ENCODE results near the gene KCNIP4. TPM values are rescaled to one million over a fixed set of nuclear protein-coding genes. Genes with fewer than 3 reads are reported as not detected.

The KCNIP4 gene
- total and polyA plus RNA-seq, 2 donors (not counting 3 experiments of a cell fraction or from before 2014, with no cell fraction given) = not detected

DNA sequence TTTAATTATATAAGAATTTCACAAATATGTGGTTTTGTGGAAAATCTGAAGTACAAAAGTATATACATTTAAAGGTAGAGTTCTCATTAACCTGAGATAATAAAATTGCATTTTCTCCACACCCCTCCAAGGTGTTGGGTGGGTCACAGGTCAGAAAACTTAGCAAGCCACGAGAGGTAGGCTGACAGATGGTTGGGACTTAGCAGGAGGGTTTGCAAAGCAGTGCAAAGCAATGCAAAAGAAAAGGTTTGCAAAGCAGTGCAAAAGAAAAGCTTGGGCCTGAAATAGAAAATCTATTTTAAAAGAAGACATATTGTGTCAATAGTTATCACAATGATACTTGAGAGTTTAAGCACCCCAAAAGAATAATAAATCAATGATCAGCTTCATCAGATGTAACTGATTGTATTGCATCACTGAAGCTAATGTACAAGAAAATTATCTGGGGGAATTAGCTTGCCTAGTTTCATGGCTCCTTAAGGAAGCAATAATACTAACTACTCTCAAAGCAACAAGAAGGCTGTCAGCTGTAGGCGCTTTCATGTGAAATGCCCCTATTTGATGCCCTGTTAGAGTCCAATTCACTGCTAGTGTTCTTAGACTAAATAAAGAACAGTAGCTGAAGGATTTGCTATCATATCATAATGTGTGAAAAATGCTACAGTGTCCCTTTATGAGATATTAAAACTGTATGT lies 319.5 kb downstream of the KCNIP4 start:
- dilution Hi-C loops (cut with MboI; ENCODE audit: extremely low pct_ligation_motif_present, low sequenced_read_pairs) (no loop called here), intact Hi-C loops (cut with micrococcal nuclease) (no loop called here)
- Histone ChIP-seq H3K4me2 (ENCODE audit: insufficient read depth, low read length) (no peak overlapping the region), H3K9me3 (replicated peaks; ENCODE audit: control insufficient read depth, insufficient read depth, low read length) (no peaks in the 10 kb centered on the region), H3K4me3 (replicated peaks in 1 of 3; ENCODE audit: insufficient read depth in 1 of 3, low read depth in 1 of 3, low read length in 3 of 3) (no peak overlapping the region), H3K9ac (replicated peaks; ENCODE audit: extremely low read depth, insufficient read depth, low read length) (no peak overlapping the region), H2AFZ (ENCODE audit: low read depth, low read length) (no peak overlapping the region), H3K79me2 (ENCODE audit: control insufficient read depth, insufficient read depth, low read length) (no peaks in the 10 kb centered on the region), H4K20me1 (replicated peaks; ENCODE audit: control insufficient read depth, extremely low read depth, insufficient read depth, low read length) (no peaks in the 10 kb centered on the region), H3K9me1 (replicated peaks; ENCODE audit: control insufficient read depth, extremely low read depth, insufficient read depth, low read length) (no peaks in the 10 kb centered on the region), H3K36me3 (ENCODE audit: control insufficient read depth in 2 of 2, extremely low read depth in 1 of 2, insufficient read depth in 2 of 2, low read length in 2 of 2) (no peaks in the 10 kb centered on the region), H3K27me3 (ENCODE audit: control insufficient read depth in 2 of 2, insufficient read depth in 2 of 2, low read length in 2 of 2) (no peaks in the 10 kb centered on the region), H3K27ac (ENCODE audit: insufficient read depth, low read depth, low read length) (no peak overlapping the region), H3K4me1 (ENCODE audit: control insufficient read depth, extremely low read depth, insufficient read depth, low read length) (no peaks in the 10 kb centered on the region)
- ChIA-PET POLR2A (no interaction called here), CTCF (interaction anchor here (0.8 to 1.0 kb wide), 2 partner anchors 9 to 39 kb away, joined by 3 to 4 read pairs; no protein-coding TSS in a partner anchor)
- no TSS peak for BruUV-seq (replicated peaks)
- FAIRE-seq (no peak), DNase-seq (ENCODE audit: low read depth, low spot score) (no peak)
- TF ChIP-seq POLR2AphosphoS5 (IDR thresholded peaks at IDR 0.05; ENCODE audit: insufficient read depth, low read depth, low read length) (no peak), CTCF (IDR thresholded peaks at IDR 0.05; ENCODE audit: extremely low read depth in 1 of 2, insufficient read depth in 1 of 2, low read depth in 1 of 2, low read length in 2 of 2) (no peak), EZH2 (IDR thresholded peaks at IDR 0.05; ENCODE audit: borderline replicate concordance, low read depth, low read length, severe bottlenecking) (no peak), GATA2 (IDR thresholded peaks at IDR 0.05; ENCODE audit: insufficient read depth, insufficient read length, low read depth, low read length) (no peak), MYC (IDR thresholded peaks at IDR 0.05; ENCODE audit: low read depth, low read length) (no peak), POLR2A (IDR thresholded peaks at IDR 0.05; ENCODE audit: low read depth, low read length) (no peak), JUN (IDR thresholded peaks at IDR 0.05; ENCODE audit: borderline replicate concordance, insufficient read depth, insufficient read length, low read depth) (no peak), FOS (IDR thresholded peaks at IDR 0.05; ENCODE audit: borderline replicate concordance, insufficient read depth, low read length) (no peak)
- TF ChIP-seq, protein P1, sequence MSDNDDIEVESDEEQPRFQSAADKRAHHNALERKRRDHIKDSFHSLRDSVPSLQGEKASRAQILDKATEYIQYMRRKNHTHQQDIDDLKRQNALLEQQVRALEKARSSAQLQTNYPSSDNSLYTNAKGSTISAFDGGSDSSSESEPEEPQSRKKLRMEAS (IDR thresholded peaks at IDR 0.05; ENCODE audit: insufficient read depth, insufficient read length) = no peak

Data from endothelial cell of umbilical vein (primary cell).